Esophagus muscularis mucosa (tissue), 3 donors: Measurements from ENCODE around the gene EXOSC5.

Experiments used
- POLR2AphosphoS5 ChIP-seq, 2 donors: sonication (generic); formaldehyde crosslinking; IDR thresholded peaks; one replicate each; pipeline ENCODE4 v1.6.1; 2017; ENCODE audit warnings: antibody characterized with exemption in 2 of 2
- TF ChIP-seq, protein P1 (sequence below), 3 experiments: fragments of 200-600 bp in 2 of 3; fragments of 450-650 bp in 1 of 3; sonication (generic) in 2 of 3; IDR thresholded peaks; one replicate each; pipeline ENCODE4 v1.5.1; 2017 to 2019; ENCODE audit warnings: antibody characterized with exemption in 3 of 3, mild to moderate bottlenecking in 2 of 3, moderate library complexity in 1 of 3

DNA sequence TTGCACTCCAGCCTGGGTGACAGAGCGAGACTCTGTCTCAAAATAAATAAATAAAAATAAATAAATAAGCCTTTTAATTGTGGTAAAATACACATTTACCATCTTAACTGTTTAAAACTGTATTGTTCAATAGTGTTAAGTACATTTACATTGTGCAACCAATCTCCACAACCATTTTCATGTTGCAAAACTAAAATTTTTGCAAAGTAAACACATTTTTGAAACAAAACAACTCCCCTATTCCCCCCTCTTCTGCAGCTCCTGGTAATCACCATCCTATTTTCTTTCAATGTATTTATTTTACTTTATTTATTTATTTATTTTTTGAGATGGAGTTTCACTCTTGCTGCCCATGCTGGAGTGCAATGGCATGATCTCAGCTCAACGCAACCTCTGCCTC lies 27.4 kb downstream of the EXOSC5 start:
- TF ChIP-seq, protein P1, sequence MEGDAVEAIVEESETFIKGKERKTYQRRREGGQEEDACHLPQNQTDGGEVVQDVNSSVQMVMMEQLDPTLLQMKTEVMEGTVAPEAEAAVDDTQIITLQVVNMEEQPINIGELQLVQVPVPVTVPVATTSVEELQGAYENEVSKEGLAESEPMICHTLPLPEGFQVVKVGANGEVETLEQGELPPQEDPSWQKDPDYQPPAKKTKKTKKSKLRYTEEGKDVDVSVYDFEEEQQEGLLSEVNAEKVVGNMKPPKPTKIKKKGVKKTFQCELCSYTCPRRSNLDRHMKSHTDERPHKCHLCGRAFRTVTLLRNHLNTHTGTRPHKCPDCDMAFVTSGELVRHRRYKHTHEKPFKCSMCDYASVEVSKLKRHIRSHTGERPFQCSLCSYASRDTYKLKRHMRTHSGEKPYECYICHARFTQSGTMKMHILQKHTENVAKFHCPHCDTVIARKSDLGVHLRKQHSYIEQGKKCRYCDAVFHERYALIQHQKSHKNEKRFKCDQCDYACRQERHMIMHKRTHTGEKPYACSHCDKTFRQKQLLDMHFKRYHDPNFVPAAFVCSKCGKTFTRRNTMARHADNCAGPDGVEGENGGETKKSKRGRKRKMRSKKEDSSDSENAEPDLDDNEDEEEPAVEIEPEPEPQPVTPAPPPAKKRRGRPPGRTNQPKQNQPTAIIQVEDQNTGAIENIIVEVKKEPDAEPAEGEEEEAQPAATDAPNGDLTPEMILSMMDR (IDR thresholded peaks at IDR 0.05) = no peak
- TF ChIP-seq POLR2AphosphoS5 (IDR thresholded peaks at IDR 0.05) = no peak
